Measurements from ENCODE around the gene AOPEP.

AOPEP gene

GRCh38 chr9:94853887-94854286, 127.4 kb downstream of the AOPEP start:
- no peak for DNase-seq

GRCh38 chr9:94855903-94856302, 129.4 kb downstream of the AOPEP start:
- no peak for DNase-seq

- no peak for DNase-seq
Measured at GRCh38 chr9:94857791-94858190, 131.3 kb downstream of the AOPEP start.

DNA sequence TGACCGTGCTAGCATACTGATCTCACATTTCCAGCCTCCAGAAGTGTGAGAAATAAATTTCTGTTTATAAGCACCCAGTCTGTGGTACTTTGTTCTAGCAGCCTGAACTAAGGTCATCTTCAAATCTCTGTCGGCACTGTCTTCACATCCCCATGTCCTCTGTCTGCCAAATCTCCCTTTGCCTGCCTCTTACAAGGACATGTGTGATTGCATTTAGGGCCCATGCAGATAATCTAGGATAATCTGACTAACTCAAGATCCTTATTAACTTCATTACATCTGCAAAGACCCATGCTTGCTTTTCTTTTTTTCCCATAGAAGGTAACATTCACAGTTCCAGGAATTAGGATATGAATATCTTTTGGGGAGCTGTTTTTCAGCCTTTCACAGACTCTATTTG, 132.7 kb downstream of the AOPEP start:
- no peak for DNase-seq

- no peak for DNase-seq
Measured at GRCh38 chr9:94859891-94860290, 133.4 kb downstream of the AOPEP start.

GRCh38 chr9:94860678-94861588, 134.4 kb downstream of the AOPEP start:
- DNase-seq, result no peak

DNA sequence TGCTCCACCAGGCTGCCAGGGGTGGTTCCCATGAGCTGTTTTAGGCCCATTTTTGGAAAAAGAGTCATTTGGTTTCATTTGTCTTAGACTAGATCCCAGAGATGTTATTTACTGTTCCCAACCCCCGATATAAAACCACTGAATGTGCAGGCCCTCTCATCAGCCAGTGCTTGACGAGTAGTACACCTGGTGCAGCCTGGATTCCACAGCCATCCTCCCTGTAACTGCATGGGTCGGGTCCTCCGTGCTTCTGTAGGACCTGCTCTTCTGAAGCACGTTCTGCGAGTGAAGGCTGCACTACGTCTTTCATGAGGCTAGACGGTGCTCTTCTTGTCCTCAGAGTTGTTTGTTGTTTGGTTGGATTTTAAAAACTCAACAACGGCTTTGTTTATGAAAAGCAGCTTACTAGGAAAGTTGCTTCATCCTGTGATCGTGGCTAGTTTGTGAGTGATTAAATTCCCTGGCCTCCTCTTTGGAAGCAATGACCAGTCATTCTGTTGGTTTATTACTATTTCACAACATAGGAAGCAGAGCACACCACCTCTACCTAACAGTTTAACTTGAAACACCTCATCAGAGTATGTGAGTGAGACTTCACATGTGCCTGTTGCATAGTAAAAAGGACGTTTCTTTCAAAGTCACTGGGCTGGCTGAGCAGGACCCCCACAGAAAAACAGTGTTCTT, 135.2 kb downstream of the AOPEP start:
- no peak for DNase-seq

DNA sequence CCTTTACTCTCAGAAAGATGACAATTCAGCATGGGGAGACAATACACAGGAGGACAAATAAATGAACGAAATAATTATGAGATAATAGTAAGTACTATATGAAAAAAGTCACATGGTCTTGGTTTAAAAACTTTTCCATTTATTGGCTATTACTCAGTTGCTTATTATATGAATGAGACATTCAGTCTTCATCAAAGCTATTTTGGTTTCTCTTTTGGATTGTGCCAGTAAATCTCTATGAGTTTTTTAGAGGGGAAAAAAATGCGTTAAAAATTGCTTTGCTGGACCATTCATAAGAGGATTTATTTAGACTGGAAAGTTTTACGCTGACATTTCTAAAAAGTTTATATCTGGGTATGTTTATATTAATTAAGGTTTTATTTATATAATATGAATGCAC, 137.7 kb downstream of the AOPEP start:
- DNase-seq, result no peak

DNA sequence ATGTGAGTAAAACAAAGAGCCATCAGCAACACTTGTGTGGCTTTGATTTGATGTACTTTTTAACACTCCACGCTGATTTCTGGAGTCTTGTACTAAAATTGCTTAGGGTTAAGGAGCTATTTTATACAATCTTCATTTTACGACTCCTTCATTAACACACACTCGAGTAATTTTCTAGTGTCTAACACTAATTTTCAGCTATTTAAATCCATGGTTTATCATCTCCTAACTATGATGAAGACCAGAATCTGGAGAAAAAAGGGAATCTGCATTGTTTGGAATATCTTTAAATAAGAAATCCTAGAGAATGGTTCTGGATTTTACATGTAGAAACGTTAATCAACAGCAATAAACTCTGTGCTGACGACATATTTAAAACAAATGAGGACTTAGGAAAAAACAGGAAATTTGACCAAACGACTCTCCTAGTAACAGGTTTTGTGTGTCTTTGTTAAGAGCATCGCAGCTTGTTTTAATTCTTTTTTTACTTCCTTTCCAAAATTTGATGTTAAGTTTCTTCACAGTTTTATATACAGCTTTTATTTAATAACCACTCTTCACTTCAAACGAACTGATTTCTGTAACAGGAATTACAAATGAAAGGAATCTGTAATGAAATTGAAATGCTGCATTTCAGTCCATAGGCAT, 138.5 kb downstream of the AOPEP start:
- DNase-seq, result no peak

DNA sequence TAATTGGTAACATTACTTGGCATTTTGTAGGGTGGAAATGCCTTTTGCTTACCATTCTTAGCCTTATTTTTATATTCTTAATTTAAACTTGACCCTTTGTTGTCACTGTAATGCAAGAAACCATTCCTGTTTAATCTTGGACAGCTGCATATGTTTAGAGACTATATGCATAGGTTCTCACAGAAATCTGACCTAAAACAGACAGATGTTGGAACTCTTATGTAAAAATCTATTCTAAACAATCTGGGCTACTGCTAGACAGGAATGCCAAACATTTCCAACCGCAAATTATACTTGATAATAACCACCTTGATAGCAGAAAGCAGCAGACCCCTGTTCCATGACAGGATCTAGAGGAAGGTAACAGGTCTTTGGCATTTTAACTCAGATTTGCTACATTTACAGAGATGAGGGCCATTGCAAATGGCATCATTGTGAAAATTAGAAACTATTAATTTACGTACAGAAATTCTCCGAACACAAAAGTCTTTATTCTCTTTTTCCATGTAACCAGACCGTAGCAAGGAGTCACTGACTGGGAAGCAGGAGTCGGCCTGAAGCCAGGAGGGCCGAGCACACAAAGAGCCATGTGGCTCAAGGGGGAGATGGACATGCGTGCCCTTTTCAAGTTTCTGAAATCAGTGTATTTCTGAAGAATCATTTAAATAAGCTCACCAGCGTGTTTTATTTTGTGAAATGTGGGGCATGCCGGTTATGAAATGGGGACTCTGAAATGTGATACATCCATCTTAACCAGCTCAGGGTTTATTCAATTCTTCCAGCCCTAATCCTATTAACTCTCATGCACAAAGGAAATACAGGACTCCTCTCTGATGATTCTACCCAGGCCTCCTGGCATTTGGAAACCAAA, 139.3 kb downstream of the AOPEP start:
- DNase-seq, result no peak

DNA sequence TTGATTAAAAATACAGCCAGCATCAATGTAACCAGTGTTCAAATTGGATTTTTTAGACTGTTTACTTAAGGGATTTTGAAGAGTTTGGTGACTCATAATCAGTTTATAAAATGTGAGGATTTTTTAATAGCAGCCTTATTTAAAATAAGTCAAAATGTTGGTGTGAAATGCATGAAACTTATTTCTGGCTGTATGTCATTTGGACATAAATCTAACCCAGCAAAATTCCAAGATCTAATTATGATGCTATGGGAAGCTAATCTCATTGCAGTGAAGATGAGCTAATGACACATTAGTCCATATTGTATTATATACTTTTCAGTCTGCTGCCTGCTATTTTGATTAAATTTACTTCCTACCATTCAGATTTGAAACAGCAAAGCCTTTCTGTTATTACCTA, 140.3 kb downstream of the AOPEP start:
- no peak for DNase-seq

GRCh38 chr9:94867281-94867841, 140.9 kb downstream of the AOPEP start:
- no peak for DNase-seq

GRCh38 chr9:94867842-94868312, 141.4 kb downstream of the AOPEP start:
- DNase-seq, result no peak

DNA sequence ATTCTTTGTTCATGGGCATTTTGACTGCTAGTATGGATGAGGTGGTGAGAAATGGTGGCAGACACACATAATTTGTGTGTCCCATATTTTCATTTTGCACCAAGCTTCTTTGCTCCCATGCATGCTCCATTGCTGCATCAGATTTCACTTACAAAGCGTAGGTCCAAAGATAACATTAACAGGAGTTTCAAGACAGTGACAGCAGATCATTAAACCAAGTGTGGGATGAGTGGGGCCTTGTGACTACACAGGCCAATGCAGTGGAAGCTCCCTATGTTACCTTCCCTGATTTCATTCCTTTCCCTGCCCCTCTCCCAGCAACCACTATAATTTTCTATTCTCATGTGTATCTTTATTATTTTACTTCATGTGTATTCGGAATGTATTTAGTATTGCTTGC, 142.0 kb downstream of the AOPEP start:
- no peak for DNase-seq

DNA sequence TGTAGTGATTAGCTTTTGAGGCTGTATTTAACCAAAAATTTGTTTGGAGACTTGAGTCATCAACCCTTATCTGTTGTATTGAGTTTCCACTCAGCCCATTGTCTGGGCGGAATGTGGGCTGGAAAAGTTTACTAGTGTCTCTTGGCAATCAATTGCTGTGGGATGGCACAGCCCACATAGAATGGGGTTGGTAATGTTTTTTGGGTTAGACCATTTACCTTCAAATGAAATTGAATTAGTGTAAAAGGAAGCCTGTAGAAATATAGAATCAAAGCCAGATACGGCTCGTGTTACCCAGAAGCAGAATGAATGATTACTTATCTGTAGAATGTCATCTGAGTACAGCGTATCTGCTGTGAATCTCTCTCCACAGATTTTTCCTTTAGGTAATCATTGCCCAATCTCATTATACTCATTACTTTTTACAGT, 142.9 kb downstream of the AOPEP start:
- DNase-seq, result no peak

- DNase-seq, result no peak
Measured at GRCh38 chr9:94870465-94870792, 143.9 kb downstream of the AOPEP start.

GRCh38 chr9:94870793-94871558, 144.5 kb downstream of the AOPEP start:
- DNase-seq, result no peak

GRCh38 chr9:94872083-94872833, 145.8 kb downstream of the AOPEP start:
- DNase-seq, result no peak

DNA sequence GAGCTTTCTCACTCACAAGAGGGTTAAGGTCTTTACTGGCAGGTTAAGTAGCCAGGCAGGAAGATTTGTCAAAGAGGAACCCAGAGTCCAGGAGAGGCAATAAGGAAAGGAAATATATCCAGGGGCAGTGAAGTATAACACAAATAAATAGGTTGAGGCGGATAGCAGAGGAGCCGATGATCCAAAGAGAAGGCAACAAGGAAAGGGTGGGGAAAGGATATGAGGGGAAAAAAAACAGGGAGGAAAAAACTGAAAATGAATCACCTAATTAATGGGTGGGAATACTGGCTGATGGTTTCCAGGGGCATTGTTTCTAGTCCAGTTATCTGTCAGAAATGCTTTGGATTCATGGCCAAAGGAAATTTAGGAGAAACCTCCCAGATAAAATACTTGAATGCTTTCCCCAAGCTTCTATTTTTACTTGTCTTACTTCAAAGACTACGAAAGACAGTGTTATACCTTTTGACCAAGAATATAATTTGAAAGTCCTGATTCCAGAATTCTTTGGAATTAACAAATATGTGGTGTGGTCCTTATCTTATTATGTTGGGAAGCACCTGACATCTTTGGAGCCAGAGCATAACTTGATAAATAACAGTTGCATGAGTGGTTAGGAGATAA, 146.5 kb downstream of the AOPEP start:
- DNase-seq, result no peak

GRCh38 chr9:94874316-94874715, 147.8 kb downstream of the AOPEP start:
- DNase-seq, result no peak
